HG02981 (cell line): Measurements from ENCODE around the gene GALNT10.

Source experiments
- ATAC-seq: cut with Tn5 transposase; IDR thresholded peaks from one replicate; pipeline ENCODE4 v1.9.1; 2021; ENCODE audit warnings: mild to moderate bottlenecking, moderate library complexity; ENCODE audit not compliant: unreplicated experiment

The GALNT10 gene

DNA sequence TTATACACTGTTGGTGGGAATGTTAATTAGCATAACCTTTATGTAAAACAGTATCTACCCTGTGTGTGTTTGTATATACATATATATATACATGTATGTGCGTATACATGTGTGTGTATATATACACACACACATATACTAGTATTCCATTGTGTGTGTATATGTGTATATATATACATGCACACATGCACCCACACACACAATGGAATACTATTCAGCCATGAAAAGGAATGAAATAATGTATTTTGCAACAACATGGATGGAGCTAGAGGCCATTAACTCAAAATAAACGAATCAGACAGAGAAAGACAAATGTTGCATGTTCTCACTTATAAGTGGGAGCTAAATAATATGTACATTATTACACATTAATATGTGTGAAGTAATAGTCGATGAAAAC lies 237.7 kb downstream of the GALNT10 start:
- ATAC-seq, result no peak

DNA sequence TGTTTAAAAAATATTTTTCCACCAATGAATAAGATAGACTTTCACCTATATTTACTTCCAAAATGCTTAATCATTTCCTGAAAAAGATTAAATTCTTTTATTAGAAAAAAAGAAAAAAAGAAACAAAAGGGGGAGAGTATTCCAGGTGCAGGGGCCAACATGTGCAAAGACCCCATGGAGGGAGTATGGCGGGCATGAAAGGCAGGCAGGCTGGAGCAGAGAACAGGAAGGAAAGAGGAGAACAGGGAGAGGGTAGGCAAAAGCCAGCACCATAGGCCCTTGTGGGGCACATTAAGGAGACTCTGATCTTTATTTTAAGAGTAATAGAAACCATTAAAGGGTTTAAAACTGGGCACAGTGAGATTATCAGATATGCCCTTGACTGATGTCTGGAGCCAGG lies 238.8 kb downstream of the GALNT10 start:
- ATAC-seq, result no peak

- no peak for ATAC-seq
Measured at GRCh38 chr5:154430466-154430865, 239.9 kb downstream of the GALNT10 start.

GRCh38 chr5:154430961-154431630 lies 240.6 kb downstream of the GALNT10 start:
- no peak for ATAC-seq

- ATAC-seq, result no peak
Measured at GRCh38 chr5:154435226-154435625, 244.7 kb downstream of the GALNT10 start.

- no peak for ATAC-seq
Measured at GRCh38 chr5:154437281-154437965, 246.9 kb downstream of the GALNT10 start.

DNA sequence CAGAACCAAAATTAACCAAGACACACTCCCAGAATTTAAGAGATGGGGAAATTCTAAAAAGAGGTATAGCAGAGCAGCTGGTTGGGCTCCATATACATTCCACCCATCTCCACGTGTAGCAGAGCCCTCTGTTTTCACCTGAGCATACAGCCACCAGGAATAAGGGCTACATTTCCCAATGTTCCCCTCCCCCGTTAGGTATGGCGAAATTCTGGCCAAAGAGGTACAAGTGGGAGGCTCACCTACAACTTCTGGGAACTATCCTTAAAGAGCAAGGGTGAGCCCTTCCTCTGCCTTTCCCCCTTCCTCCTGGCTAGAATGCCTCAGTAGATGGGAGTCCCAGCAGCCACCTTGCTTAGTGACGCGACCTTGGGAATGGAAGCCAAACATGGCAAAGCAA lies 250.0 kb downstream of the GALNT10 start:
- no peak for ATAC-seq

- no peak for ATAC-seq
Measured at GRCh38 chr5:154442801-154443200, 252.3 kb downstream of the GALNT10 start.

DNA sequence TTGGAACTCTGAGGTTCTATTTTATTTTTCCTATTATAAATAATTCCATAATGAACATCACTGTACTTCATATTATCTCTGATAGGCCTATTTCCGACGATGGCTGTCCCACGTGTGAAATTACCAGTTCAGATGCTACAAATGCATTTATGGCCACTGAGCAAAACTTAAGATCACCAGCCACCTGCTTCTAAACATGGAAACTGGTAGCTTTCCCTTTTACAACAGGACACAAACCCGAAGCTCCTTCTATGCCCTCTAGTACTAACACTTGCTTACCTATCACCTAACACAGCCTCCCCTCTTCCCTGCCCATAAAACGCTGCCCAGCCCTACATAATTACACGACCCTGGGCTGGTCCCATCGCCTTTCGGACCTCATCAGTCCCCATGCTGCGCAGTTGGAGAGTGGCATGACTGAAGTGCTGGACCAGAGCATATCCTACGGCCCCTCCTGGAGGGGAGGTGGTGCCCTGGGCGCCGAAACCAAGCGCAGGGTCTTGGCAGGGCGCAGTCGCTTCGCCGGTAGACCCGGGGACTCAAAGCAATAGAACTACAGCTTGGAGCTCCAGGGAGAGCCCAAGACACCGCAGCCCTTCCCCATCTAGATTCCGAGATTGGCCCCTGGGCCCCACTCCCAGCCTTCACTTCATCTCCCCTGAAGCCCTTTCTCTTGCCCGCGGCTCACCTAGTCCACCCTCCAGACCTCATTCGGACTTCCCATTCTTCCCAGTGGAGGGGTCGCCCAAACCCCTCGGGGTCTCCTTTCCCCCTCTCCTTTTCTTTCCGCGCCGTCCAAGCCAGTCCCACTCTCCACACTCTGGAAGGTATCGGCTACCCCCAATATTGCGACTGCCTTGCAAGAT lies 254.3 kb downstream of the GALNT10 start:
- no peak for ATAC-seq

GRCh38 chr5:154445422-154446194 lies 255.1 kb downstream of the GALNT10 start, which contains the start of gene SAP30L:
TSS of gene SAP30L (plus strand) at chr5:154445997. CDS start at chr5:154446605, 608 bp downstream.
- ATAC-seq, result peak; percentile 94

GRCh38 chr5:154446195-154447088 lies 255.9 kb downstream of the GALNT10 start:
- peak; percentile 8 for ATAC-seq

DNA sequence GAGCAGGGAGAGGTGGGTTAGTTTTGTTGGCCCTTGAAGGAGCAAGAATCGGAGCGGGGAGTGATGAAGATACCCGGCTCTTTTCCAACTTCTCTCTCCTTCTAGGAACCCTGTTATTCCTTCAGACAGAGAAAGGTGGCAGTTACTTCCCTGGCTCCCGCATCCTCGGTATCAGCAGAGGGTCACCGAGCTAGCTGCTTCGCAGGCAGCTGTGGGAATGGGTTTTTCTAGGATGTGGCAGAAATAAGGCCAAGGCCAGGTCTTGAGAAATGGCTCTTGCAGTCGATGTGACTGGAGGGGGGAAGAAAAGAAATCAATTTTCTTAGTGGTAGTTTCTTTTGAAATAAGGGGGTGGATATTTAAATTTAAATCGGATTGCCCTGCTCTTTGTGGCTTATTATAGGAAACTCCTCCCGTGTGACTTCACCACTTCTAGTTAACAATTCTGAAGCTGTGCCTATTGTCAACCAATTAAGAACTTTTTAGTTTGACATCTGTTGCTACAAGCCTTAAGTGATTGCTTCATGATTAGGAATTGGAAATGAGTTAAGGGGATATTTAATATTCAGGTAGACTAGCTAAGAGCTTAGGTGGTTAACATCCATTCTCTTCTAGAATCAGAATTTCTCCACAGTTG lies 256.7 kb downstream of the GALNT10 start:
- no peak for ATAC-seq

DNA sequence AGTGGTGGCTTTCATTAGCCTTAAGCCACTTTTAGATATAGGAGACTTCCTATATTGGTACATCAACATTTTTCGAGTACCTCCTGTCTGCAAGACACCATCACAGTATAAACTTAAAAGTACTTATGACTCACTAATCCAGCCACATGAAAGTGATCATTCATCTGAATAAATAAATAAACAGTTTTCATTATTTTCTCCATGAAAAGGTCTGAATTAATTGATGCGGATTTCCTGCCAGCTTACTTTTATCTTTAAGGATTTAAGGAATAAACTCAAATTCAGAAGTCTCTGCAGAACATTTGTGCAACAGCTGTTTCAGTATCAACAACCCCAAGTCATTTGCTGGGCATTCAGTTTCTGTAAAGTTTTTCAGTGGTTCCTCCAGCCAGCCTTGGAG lies 259.3 kb downstream of the GALNT10 start:
- no peak for ATAC-seq

DNA sequence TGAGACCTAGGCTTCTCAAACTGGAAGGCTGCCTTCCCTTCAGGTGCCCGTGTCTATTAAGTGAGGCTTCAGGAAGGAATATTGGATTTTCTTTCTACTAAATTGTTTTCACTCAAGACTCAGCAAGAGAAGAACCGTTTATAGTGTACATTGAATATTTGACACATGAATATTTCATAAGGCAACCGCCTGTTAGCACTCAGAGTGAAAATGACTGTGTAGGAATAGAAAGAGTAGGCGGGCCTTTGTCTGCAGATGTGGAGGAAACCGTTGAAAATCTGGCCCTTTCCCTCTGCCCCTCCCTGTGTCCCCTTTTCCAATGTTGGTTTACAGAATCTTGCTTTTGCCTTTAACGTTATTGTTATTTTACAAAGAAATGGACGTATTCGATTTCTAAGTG lies 261.4 kb downstream of the GALNT10 start:
- ATAC-seq, result no peak

GRCh38 chr5:154455585-154455984 lies 265.1 kb downstream of the GALNT10 start:
- ATAC-seq, result no peak

- ATAC-seq, result no peak
Measured at GRCh38 chr5:154456540-154456939, 266.0 kb downstream of the GALNT10 start.

- no peak for ATAC-seq
Measured at GRCh38 chr5:154459015-154459414, 268.5 kb downstream of the GALNT10 start.

GRCh38 chr5:154460172-154460571 lies 269.6 kb downstream of the GALNT10 start:
- no peak for ATAC-seq

GRCh38 chr5:154461531-154461930 lies 271.0 kb downstream of the GALNT10 start:
- ATAC-seq, result no peak
